ENCODE results near the gene CACNG7.
A peak's percentile ranks its signal among the peaks of the same experiment; 100 is the strongest.

The CACNG7 gene

GRCh38 chr19:53876651-53877224, 32.3 kb upstream of the CACNG7 start:
- Histone ChIP-seq H3K4me3 (no peak overlapping the region), H3K27ac (no peak overlapping the region)

DNA sequence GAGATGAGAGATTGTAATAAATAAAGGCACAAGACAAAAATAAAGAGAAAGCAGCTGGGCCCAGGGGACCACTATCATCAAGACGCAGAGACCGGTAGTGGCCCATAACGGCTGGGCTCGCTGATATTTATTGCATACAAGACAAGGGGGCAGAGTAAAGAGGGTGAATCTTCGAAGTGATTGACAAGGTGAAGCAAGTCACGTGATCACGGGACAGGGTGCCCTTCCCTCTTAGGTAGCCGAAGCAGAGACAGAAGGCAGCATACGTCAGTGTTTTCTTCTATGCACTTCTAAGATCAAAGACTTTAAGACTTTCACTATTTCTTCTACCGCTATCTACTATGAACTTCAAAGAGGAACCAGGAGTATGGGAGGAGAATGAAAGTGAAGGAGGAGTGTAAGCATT, 31.7 kb upstream of the CACNG7 start:
- no peak overlapping the region for H3K27ac ChIP-seq
- no peak overlapping the region for H3K4me3 ChIP-seq

DNA sequence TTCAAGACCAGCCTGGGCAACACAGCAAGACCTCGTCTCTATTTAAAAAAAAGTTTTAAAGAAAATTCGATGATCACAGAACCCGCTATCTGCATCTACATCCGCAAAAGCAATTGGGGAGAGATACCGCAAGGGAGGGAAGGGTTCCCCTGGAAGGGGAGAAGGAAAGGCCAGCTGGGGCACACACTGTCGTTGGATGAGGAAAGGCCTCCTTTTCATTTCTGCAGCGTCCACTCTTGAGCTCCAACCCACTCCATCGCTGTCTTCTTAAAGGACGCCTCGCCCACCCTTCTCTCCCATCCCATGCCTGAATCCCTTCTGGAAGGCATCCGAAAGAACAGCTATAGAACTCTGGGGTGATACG, 30.3 kb upstream of the CACNG7 start:
- Histone ChIP-seq H3K4me3 (peak overlapping the region; percentile 29 to 45 (median 40)), H3K27ac (peak overlapping the region in 1 of 21 experiments; percentile 50)

DNA sequence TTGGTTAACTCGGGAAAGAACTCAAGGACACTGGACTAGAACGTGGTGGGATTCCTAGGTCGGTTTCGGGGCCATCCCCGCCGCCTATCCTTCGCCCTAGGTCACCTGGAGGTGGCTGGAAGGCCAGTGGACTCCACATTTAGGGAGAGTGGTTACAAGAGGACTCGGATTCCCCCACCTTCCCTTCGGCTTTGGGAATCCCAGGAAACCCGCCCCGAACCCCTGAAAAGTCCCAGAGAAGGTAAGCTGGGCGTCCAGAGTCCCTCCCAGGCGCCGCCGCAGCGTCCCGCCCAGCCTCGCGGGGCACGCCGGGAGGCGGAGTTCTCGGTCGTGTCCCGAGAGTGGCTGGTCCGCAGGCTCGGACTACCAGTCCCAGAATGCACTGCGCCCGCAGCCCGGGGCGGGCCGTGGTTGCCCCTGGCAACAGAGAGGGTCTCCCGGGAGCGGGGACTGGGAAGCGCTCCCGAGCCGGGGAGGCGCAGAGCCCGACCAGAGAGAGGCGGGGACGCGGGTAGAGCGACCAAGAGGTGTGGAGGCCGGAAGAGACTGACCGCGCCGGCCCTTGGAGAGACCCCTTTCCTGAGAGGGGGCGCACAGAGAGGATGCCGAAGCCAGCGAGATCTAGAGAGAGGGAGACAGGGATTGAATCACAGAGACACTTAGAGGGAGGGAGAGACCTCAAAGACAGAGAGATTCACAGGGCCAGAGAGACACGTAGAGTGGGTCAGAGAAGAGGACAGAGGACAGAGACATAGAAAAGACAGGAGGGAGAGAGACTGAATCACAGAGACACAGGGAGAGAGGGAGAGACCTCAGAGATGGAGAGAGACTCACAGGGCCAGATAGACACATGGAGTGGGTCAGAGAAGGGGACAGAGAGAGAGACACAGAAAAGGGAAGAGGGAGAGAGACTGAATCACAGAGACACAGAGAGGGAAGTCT, 29.7 kb upstream of the CACNG7 start:
- peak overlapping the region in 1 of 21 experiments; percentile 50 for H3K27ac ChIP-seq
- H3K4me3 ChIP-seq: peak overlapping the region; percentile 29 to 45 (median 40)

GRCh38 chr19:53880711-53881481, 28.2 kb upstream of the CACNG7 start:
- peak overlapping the region in 1 of 7 experiments; percentile 10 for H3K4me3 ChIP-seq
- H3K27ac ChIP-seq: no peak overlapping the region

DNA sequence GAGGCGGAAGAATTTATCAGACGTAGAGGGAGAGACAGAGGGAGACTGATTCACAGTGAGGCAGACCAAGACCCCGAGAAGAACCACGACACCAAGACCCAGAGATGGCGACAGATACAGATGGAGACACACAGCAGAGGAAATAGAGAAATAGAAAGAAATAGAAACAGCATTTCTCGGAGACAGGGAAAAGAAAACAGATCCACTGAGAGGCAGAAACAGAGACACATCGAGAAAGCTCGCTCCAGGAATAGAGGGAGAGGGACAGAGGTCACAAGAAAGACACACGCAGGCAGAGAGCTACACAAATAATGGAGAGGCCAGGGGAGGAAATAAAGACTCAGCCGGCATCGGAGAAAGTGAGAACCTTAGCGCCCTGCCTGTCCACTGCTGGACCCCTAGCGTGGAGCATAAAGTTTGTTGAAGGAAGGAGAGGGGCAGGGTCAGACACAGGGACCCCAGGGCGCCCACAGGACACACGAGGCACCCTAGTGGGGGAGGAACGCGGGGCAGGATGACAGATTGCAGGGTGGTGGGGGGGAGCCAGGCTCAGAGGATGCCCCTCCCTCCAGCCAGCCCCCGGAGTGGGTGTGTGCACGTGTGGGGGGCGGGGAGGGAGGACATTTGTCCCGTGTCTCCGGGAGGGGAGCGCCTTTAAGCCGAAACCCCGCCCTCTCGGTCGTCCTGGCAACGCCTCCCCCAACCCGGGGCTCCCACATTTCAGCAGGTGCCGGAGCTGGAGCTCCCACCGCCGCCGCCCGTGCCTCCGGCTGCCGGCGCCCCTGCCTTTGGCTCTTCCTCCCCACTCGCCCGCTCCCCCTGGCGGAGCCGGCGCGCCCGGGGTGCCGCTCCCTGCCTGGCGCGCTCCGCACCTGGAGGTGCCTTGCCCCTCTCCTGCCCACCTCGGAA, 27.3 kb upstream of the CACNG7 start, which contains the start of gene PRKCG:
TSS of gene PRKCG (plus strand) at position 716 of the 909 bp plus-strand sequence. CDS start 298 bp downstream, outside the sequence.
- H3K27ac ChIP-seq: no peak within 1 kb of the TSS
- H3K4me3 ChIP-seq: peak within 1 kb of the TSS in 4 of 7 experiments; percentile 9 to 17 (median 11)

- peak overlapping the region in 2 of 7 experiments; percentile 12 to 17 for H3K4me3 ChIP-seq
These were observed 26.6 kb upstream of the CACNG7 start for GRCh38 chr19:53882391-53883050.

GRCh38 chr19:53883231-53883661, 25.8 kb upstream of the CACNG7 start:
- Histone ChIP-seq H3K27ac (no peak overlapping the region), H3K4me3 (no peak overlapping the region)

More at GRCh38 chr19:53882391-53883050, 26.6 kb upstream of the CACNG7 start:
- H3K27ac ChIP-seq: no peak overlapping the region

DNA sequence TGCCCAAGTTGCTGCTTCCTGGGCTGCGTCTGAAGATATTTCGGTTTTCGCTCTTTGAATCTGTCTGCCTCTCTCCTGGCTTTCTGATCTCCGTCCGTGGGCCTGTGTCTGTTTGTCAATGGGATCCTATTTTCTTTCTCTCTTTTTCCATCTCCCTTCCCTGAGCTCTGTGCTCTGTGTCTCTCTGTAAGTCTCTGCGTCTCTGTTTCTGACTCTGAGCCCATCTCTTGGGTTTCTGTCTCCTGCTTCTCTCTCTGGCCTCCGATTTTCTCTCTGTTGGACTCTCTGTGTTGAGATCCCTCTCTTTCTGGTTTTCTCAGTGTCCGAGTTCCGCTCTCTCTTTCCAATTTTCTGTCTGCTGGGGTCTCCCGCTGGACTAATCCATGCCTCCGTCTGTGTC, 25.3 kb upstream of the CACNG7 start:
- Histone ChIP-seq H3K4me3 (no peak overlapping the region), H3K27ac (no peak overlapping the region)

- H3K4me3 ChIP-seq: no peak overlapping the region
- H3K27ac ChIP-seq: no peak overlapping the region
These were observed 24.8 kb upstream of the CACNG7 start for GRCh38 chr19:53884256-53884655.

GRCh38 chr19:53885036-53885435, 24.0 kb upstream of the CACNG7 start:
- H3K4me3 ChIP-seq: no peak overlapping the region
- no peak overlapping the region for H3K27ac ChIP-seq

GRCh38 chr19:53892301-53892980, 16.6 kb upstream of the CACNG7 start:
- Histone ChIP-seq H3K27ac (no peak overlapping the region), H3K4me3 (no peak overlapping the region)

GRCh38 chr19:53892981-53893325, 16.1 kb upstream of the CACNG7 start:
- Histone ChIP-seq H3K27ac (no peak overlapping the region), H3K4me3 (no peak overlapping the region)

DNA sequence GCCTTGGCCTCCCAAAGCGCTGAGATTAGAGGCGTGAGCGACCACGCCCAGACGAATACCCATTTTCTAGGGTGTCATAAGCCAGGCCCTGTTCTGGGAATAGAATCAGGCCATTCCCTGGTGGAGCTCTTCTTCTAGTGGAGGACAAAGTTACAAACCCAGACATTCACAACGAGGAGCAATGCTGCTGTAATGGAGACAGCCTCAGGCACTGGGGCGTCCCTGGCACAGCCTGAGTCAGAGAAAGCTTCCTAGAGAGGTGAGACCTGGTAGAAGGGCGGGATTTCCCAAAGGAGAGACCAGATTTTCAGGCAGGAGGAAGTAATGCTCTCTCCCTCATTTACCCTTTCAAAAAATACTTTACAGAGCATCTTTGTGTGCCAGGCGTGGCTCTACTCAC, 14.4 kb upstream of the CACNG7 start:
- Histone ChIP-seq H3K27ac (no peak overlapping the region), H3K4me3 (no peak overlapping the region)

DNA sequence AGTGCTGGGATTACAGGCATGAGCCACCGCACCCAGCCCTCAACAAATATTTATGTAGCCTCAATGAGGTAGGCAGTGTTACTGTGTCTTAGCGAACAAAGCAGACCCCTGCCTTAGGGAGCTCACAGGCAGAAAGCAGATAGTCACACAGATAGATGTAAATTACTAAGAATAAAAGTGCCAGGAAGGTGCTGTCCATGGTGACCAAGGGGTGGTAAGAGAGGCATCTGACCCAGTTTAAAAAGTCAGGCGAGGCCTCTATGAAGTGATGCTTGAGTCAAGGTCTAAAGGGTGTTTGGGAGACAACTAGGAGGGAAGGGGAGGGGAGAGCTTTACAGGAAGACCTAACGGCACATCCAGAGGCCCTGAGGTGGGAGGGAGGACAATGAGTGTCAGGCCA, 12.4 kb upstream of the CACNG7 start:
- H3K4me3 ChIP-seq: no peak overlapping the region

GRCh38 chr19:53897459-53897858, 11.6 kb upstream of the CACNG7 start:
- Histone ChIP-seq H3K27ac (no peak overlapping the region), H3K4me3 (no peak overlapping the region)

More for the DNA sequence above, 12.4 kb upstream of the CACNG7 start:
- H3K27ac ChIP-seq: no peak overlapping the region

- no peak overlapping the region for H3K4me3 ChIP-seq
- no peak overlapping the region for H3K27ac ChIP-seq
These were observed 10.9 kb upstream of the CACNG7 start for GRCh38 chr19:53898166-53898565.

- Histone ChIP-seq H3K4me3 (no peak overlapping the region), H3K27ac (no peak overlapping the region)
These were observed 10.3 kb upstream of the CACNG7 start for GRCh38 chr19:53898636-53899341.
